Loucy (cell line): ENCODE measurements around the gene CRYBA2.

ENCODE experiments used
- EZH2phosphoT487 ChIP-seq: fragments of 200-600 bp; IDR thresholded peaks from 2 replicates; pipeline ENCODE4 v1.6.1; 2018; ENCODE audit warnings: antibody characterized with exemption, mild to moderate bottlenecking, moderate library complexity, borderline replicate concordance
- TF ChIP-seq, protein P1 (sequence below): fragments of 200-600 bp; sonication (generic); conservative IDR thresholded peaks from 2 replicates; pipeline ENCODE4 v1.5.1; 2014; ENCODE audit warnings: mild to moderate bottlenecking, antibody characterized with exemption, low read length

- TF ChIP-seq, protein P1, sequence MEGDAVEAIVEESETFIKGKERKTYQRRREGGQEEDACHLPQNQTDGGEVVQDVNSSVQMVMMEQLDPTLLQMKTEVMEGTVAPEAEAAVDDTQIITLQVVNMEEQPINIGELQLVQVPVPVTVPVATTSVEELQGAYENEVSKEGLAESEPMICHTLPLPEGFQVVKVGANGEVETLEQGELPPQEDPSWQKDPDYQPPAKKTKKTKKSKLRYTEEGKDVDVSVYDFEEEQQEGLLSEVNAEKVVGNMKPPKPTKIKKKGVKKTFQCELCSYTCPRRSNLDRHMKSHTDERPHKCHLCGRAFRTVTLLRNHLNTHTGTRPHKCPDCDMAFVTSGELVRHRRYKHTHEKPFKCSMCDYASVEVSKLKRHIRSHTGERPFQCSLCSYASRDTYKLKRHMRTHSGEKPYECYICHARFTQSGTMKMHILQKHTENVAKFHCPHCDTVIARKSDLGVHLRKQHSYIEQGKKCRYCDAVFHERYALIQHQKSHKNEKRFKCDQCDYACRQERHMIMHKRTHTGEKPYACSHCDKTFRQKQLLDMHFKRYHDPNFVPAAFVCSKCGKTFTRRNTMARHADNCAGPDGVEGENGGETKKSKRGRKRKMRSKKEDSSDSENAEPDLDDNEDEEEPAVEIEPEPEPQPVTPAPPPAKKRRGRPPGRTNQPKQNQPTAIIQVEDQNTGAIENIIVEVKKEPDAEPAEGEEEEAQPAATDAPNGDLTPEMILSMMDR = no peak
- TF ChIP-seq EZH2phosphoT487 = no peak
Measured at GRCh38 chr2:218958276-218958675, 34.9 kb downstream of the CRYBA2 start.
